HG03097 (cell line): ENCODE data around the gene LRRC8E.
"Not testable (repeated sequence)": the region's sequence is repeated elsewhere in the genome, so short reads cannot be mapped to it uniquely, and the experiment has no call there.

Experiments used
- ATAC-seq: cut with Tn5 transposase; IDR thresholded peaks from one replicate; pipeline ENCODE4 v1.9.1; 2021; ENCODE audit not compliant: unreplicated experiment, low FRiP score

LRRC8E gene

GRCh38 chr19:7928741-7929701 lies 40.7 kb downstream of the LRRC8E start:
- no peak for ATAC-seq

- not testable (repeated sequence) for ATAC-seq
Observed at GRCh38 chr19:7930030-7930429, 41.7 kb downstream of the LRRC8E start.

- ATAC-seq: no peak
Observed at GRCh38 chr19:7930765-7931164, 42.5 kb downstream of the LRRC8E start.

- ATAC-seq: no peak
Observed at GRCh38 chr19:7931221-7932061, 43.1 kb downstream of the LRRC8E start.

GRCh38 chr19:7932276-7932929 lies 44.1 kb downstream of the LRRC8E start:
- no peak for ATAC-seq

GRCh38 chr19:7932930-7933300 lies 44.6 kb downstream of the LRRC8E start:
- no peak for ATAC-seq

- no peak for ATAC-seq
Observed at GRCh38 chr19:7933411-7933810, 45.1 kb downstream of the LRRC8E start.

- ATAC-seq: no peak
Observed at GRCh38 chr19:7933828-7934725, 45.8 kb downstream of the LRRC8E start.

GRCh38 chr19:7934766-7935165 lies 46.5 kb downstream of the LRRC8E start:
- no peak for ATAC-seq

GRCh38 chr19:7940841-7941240 lies 52.5 kb downstream of the LRRC8E start:
- ATAC-seq: no peak

- no peak for ATAC-seq
Observed at GRCh38 chr19:7941895-7942596, 53.7 kb downstream of the LRRC8E start.

GRCh38 chr19:7942981-7943443 lies 54.7 kb downstream of the LRRC8E start:
- ATAC-seq: no peak

GRCh38 chr19:7943444-7944176 lies 55.3 kb downstream of the LRRC8E start, which contains the start of gene TIMM44:
Gene TIMM44 (minus strand): TSS chr19:7943666. CDS start chr19:7943651, 15 bp downstream.
- ATAC-seq: peak; percentile 90

GRCh38 chr19:7944177-7944761 lies 56.0 kb downstream of the LRRC8E start:
- peak; percentile 30 for ATAC-seq

GRCh38 chr19:7947939-7948338 lies 59.6 kb downstream of the LRRC8E start:
- no peak for ATAC-seq
